HG03342 (cell line): Measurements from ENCODE around the gene ETHE1.

Experiments used
- ATAC-seq: cut with Tn5 transposase; IDR thresholded peaks from one replicate; pipeline ENCODE4 v1.9.1; 2021; ENCODE audit warnings: mild to moderate bottlenecking, moderate library complexity; ENCODE audit not compliant: unreplicated experiment

The ETHE1 gene

DNA sequence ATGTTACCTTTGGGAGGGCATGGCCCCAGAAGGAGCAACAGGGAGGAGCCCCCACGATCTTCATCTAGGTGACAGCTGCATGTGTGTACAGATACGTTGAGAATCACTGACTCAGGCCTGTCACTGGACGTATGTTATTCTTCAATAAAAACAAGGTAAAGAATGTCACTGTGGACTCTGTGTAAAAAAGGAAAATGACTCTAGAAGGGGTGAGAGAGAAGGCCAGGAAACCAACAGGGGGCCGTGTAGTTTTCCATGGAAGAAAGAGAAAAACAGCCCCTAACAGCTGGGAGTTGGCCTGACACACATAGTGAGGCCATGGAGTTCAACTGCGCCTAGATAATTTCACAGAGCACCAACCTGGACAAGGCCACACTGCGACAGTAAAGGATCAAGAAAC, 59.7 kb downstream of the ETHE1 start:
- no peak for ATAC-seq

DNA sequence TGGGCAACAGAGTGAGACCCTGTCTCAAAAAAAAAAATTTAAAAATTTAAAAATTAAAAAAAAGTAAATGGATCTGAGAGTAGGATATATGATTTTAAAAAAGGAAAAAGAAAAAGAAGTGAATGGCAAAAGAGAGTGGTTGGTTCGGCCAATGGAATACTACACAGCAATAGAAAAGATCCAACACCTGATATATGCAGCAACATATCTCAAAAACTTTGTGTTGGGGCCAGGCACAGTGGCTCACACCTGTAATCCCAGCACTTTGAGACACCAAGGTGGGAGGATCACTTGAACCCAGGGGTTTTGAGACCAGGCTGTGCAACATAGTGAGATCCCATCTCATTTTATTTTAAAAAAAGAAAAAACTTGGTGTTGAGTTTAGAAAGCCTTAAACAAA, 60.2 kb downstream of the ETHE1 start:
- no peak for ATAC-seq

DNA sequence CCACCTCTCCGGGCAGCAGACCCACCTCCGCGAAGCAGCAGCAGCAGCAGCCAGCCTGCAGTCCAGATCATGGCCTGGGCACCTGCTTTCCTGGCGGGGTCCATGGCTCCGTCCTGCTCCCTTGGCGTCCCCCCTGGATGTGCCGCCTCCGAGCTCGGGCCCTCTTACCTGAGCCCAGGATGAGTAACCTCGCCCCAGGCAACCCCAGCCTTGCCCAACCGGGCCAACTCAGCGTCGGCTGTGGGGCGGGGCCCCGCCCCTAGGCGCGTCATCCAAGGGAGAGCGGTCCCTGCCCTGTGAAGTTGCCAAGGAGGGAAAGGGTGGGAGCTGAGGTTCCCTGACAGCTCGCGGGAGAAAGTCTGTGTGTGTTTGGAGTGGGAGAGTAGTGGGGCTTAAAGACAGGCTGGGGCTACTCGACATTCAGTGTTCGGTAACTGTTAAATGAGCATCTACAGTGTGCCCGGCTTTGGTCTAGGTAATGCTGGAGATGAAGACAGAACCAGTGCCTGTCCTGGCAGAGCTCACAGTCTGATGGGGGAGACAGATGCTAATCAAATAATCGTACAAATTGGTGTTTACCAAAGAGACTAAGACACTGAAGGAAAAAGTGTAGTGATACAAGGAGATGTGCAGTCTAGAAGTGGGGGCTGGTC, 61.4 kb downstream of the ETHE1 start, which contains the start of gene LYPD3:
Gene LYPD3 (minus strand): TSS at position 141 of the 653 bp plus-strand sequence. CDS start 37 bp downstream, at position 104.
- ATAC-seq = no peak

DNA sequence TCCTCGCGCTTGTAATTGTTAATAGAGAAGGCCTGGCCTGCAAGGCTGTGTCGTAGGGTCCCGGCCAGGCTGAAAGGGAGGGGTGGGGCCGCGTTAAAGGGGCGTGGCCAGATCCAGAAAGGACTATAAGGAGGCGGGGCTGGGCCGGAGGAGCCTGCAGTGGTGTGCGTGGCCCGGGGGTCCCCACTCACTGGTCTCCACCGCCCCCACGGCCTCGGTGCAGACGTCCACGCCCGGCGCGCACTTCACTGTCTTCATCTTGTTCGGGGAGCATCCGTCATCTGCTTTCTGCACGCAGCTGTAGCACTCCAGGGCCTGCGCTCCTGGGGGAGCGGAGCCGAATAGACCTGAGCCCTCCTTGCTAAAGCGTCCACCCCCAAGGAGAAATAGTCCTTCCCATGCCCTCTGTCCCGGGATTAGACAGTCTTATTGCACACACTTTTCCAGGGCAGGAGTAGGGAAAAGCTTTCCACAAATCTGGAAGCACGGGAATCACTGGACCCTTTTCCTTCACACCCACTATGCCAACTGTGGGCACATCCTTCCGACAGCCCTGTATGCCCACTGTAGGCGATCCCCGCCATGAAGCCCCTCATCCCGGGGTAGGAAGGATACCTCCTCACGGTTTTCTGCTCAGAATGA, 62.7 kb downstream of the ETHE1 start:
- peak; percentile 22 for ATAC-seq

DNA sequence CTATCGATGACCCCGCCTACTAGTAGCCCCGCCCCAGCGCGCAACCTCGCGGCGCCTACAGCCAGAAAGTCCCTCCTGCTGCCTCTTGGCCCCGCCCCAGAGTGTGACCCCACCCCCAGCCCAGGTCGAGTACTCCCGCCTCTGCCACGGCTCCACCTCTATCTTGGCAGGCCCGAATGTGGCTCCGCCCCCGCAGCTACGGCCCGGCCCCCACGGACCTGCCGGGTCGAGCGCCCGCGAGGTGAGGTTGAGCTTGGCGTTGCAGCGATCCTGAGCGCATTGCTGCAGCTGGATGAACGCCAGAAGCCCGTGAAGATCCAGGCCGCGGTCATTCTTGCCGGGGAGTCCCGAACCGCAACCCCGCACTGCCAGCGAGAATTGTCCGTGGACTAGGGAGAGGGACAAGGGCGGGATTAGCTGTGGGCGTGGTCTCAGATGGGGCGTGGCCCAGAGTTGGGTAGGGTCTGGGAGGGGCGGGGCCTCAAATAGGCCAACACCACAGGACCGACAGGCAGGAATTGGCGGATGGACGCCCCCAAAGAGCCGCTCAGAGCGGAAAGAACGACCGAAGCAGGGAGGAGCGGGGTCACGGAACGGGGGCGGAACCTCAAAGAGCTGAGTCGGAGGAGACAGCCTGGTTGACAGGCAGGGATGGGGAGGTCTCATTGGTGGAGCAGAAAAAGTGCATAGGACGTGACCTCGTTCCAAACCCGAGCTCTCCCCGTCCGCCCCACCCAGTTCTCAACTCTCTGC, 63.4 kb downstream of the ETHE1 start:
- ATAC-seq = peak; percentile 82

DNA sequence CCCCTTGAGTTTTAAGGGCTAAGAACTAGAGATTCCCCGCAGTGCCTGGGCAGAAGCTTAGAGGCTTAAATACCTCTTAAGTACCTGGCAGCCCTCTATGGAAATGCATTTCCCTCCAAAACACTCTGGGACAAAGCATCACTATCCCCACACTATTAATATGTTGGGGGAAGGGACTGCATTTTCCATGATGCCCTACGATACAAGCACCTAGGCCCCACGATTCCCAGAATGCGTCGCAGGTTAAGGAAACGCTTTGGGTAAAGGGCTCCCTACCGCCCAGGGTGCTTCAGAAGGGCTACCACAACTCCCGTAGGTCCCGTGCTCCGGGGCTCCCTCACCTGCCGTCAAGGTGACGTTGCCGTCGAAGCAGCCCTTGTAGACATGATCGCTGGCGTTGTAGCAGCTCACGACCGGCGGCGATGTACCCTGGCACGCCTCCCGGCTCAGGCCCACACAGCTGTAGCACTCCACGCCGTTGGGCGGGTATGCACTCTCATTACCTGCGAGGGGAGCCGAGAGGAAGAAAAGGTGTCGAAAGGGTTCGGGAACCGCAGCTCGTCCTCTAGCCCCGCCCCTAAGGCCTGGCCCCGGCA, 64.1 kb downstream of the ETHE1 start:
- ATAC-seq = no peak

DNA sequence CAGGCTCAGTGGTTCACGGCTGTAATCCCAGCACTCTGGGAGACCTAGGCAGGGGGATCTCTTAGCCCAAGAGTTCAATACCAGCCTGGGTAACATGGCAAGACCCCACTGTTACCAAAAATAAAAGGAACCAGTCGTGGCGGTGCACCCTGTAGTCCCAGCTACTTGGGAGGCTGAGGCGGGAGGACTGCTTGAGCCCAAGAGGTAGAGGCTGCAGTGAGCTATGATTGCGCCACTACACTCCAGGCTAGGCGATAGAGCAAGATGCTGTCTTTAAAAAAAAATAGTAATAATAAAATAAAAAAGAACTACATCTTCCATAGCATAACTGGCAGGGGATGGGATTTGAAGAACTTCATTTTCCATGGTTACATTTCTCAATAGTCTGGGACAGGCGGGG, 64.6 kb downstream of the ETHE1 start:
- no peak for ATAC-seq

DNA sequence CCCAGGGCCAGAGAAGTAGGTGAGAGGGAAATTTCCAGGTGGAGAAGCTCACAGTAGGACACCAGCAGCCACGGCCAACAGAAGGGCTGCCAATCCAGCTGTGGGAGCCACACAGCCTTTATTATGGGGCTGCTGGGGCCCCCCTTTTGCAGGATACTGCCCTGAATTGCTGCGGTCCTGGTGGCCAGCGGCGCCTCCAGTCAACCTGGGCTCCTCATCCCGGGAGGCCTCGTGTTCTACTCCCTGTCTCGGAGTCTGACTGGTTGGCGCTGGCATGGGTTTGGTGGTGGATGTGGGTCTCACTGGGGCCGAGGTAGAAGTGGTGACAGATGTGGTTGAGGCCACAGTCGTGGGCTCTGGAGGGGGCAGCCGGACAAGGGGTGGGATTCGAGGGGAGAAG, 65.7 kb downstream of the ETHE1 start:
- no peak for ATAC-seq

DNA sequence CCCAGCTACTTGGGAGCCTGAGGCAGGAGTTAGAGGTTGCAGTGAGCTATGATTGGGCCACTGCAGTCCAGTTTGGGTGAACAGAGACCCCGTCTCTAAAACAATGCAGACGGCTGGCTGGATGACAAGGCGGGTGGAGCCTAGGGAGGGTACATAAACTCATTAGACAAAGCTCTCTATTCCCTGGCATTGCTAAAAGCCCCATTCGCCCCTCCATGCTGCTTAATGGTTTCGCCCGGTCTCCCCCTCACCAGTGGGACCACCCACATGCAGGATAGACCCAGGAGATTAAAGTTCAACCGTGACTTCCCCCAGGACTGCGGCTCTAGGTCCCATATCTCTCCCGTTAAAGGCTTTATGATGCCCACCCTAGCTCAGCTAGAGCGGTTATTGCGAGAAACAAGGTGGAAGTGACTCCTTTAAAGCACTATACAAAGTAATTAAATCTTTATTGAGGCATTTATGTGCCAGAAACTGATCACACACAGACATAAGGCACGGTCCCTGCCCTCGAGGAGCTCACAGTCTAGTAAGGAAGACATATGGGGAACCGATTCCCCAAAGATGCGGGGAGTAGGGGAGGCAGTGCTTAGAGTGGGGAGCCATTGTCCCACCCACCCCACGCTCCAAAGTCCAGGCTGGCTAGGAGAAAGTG, 66.5 kb downstream of the ETHE1 start:
- no peak for ATAC-seq

DNA sequence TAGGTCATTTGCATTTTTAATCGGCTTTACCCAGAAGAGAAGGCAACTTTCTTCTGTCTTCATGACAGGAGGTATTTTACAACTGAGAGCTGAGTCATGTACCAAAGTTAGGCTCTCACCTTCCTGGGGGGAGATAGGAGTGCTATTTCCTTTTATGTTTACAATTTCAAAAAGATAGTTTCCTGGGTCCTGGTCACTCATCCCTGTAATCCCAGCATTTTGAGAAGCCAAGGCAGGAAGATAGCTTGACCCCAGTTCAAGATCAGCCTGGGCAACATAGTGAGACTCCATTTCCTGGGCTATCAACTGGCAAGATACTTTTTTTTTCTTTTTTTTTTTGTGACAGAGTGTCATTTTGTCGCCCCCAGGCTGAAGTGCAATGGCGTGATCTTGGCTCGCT, 69.2 kb downstream of the ETHE1 start:
- no peak for ATAC-seq
